ENCODE measurements around the gene DNAL4. TPM values are rescaled to one million over a fixed set of nuclear protein-coding genes. Genes with fewer than 3 reads are reported as not detected.

The DNAL4 gene
- total RNA-seq, 2 donors from 2014 or later = 24.8 to 29.8 TPM

GRCh38 chr22:38832005-38832978 lies 38.3 kb upstream of the DNAL4 start:
- Mint-ChIP-seq H3K4me1 (peaks cover 2% of the 10 kb centered on the region), H3K9me3 (no peaks in the 10 kb centered on the region), H3K4me3 (no peak overlapping the region), H3K36me3 (ENCODE audit: low read depth) (no peaks in the 10 kb centered on the region), H3K27me3 (ENCODE audit: insufficient read depth) (peaks cover 19% of the 10 kb centered on the region), H3K27ac (no peak overlapping the region)
- WGBS, 2 experiments (ENCODE audit: insufficient coverage in 1 of 2, insufficient read length in 1 of 2) = 89 to 94% methylated on average over 22 to 30 of the region's 30 CpGs
- no peak for DNase-seq
- Histone ChIP-seq H3K36me3 (ENCODE audit: control insufficient read depth, insufficient read depth, low read length) (no peaks in the 10 kb centered on the region), H3K4me3 (ENCODE audit: low read length) (no peak overlapping the region), H3K4me1 (ENCODE audit: control insufficient read depth, insufficient read depth, low read length) (no peaks in the 10 kb centered on the region), H3K27ac (ENCODE audit: low read depth, low read length) (no peak overlapping the region), H3K9me3 (ENCODE audit: control insufficient read depth, low read length) (no peaks in the 10 kb centered on the region), H3K27me3 (ENCODE audit: control insufficient read depth, insufficient read depth, low read length, poor library complexity, severe bottlenecking) (peaks cover 8% of the 10 kb centered on the region), H3K9ac (ENCODE audit: extremely low read depth, low read length, poor library complexity, severe bottlenecking) (no peak overlapping the region)
- TF ChIP-seq CTCF (conservative IDR thresholded peaks at IDR 0.05) = no peak

GRCh38 chr22:38831166-38831945 lies 37.4 kb upstream of the DNAL4 start:
- DNase-seq = no peak
- 94 to 96% methylated on average over 16 of the region's 16 CpGs for WGBS, 2 experiments (ENCODE audit: insufficient coverage in 1 of 2, insufficient read length in 1 of 2)
- no peaks in the 10 kb centered on the region for H3K36me3 ChIP-seq (ENCODE audit: control insufficient read depth, insufficient read depth, low read length)

GRCh38 chr22:38830845-38831108 lies 36.8 kb upstream of the DNAL4 start:
- H3K27me3 Mint-ChIP-seq (ENCODE audit: insufficient read depth) = peaks cover 10% of the 10 kb centered on the region
- no peak overlapping the region for H3K9ac ChIP-seq (ENCODE audit: extremely low read depth, low read length, poor library complexity, severe bottlenecking)
- DNase-seq = no peak
- H3K4me1 ChIP-seq (ENCODE audit: control insufficient read depth, insufficient read depth, low read length) = no peaks in the 10 kb centered on the region
- no peaks in the 10 kb centered on the region for H3K9me3 ChIP-seq (ENCODE audit: control insufficient read depth, low read length)
- peaks cover 2% of the 10 kb centered on the region for H3K27me3 ChIP-seq (ENCODE audit: control insufficient read depth, insufficient read depth, low read length, poor library complexity, severe bottlenecking)
- H3K27ac Mint-ChIP-seq = no peak overlapping the region
- no peak overlapping the region for H3K27ac ChIP-seq (ENCODE audit: low read depth, low read length)
- no peaks in the 10 kb centered on the region for H3K4me1 Mint-ChIP-seq
- no peak overlapping the region for H3K4me3 Mint-ChIP-seq
- 86 to 100% methylated on average over 1 to 7 of the region's 7 CpGs for WGBS, 2 experiments (ENCODE audit: insufficient coverage in 1 of 2, insufficient read length in 1 of 2)
- no peaks in the 10 kb centered on the region for H3K9me3 Mint-ChIP-seq
- H3K36me3 ChIP-seq (ENCODE audit: control insufficient read depth, insufficient read depth, low read length) = no peaks in the 10 kb centered on the region
- no peak for TF ChIP-seq CTCF (conservative IDR thresholded peaks at IDR 0.05)
- H3K4me3 ChIP-seq (ENCODE audit: low read length) = no peak overlapping the region
- no peaks in the 10 kb centered on the region for H3K36me3 Mint-ChIP-seq (ENCODE audit: low read depth)

More at GRCh38 chr22:38831166-38831945, 37.4 kb upstream of the DNAL4 start:
- H3K4me1 Mint-ChIP-seq = no peaks in the 10 kb centered on the region
- no peaks in the 10 kb centered on the region for H3K4me1 ChIP-seq (ENCODE audit: control insufficient read depth, insufficient read depth, low read length)
- H3K9me3 ChIP-seq (ENCODE audit: control insufficient read depth, low read length) = no peaks in the 10 kb centered on the region
- no peaks in the 10 kb centered on the region for H3K9me3 Mint-ChIP-seq
- peaks cover 14% of the 10 kb centered on the region for H3K27me3 Mint-ChIP-seq (ENCODE audit: insufficient read depth)
- H3K4me3 ChIP-seq (ENCODE audit: low read length) = no peak overlapping the region
- H3K27me3 ChIP-seq (ENCODE audit: control insufficient read depth, insufficient read depth, low read length, poor library complexity, severe bottlenecking) = peaks cover 8% of the 10 kb centered on the region
- no peak overlapping the region for H3K4me3 Mint-ChIP-seq
- H3K9ac ChIP-seq (ENCODE audit: extremely low read depth, low read length, poor library complexity, severe bottlenecking) = no peak overlapping the region
- no peak for TF ChIP-seq CTCF (conservative IDR thresholded peaks at IDR 0.05)
- H3K27ac Mint-ChIP-seq = no peak overlapping the region
- no peaks in the 10 kb centered on the region for H3K36me3 Mint-ChIP-seq (ENCODE audit: low read depth)
- no peak overlapping the region for H3K27ac ChIP-seq (ENCODE audit: low read depth, low read length)

Measured in endodermal cell (in vitro differentiated cells).